Karpas-422 (cell line): Measurements from ENCODE around the gene SSBP2. TPM values are rescaled to one million over a fixed set of nuclear protein-coding genes. Genes with fewer than 3 reads are reported as not detected.
"Not testable (repeated sequence)": the region's sequence is repeated elsewhere in the genome, so short reads cannot be mapped to it uniquely, and the experiment has no call there.

ENCODE experiments used
- DNase-seq: peaks from one replicate; pipeline ENCODE4 v3.0.0-alpha.2; 2015
- H2AFZ ChIP-seq: fragments of 200-600 bp; sonication (generic); 2 replicates; pipeline ENCODE4 v1.6.1; 2014; ENCODE audit warnings: antibody characterized with exemption, low read length, mixed read lengths
- H3K27ac ChIP-seq: fragments of 200-600 bp; sonication (generic); 2 replicates; pipeline ENCODE4 v1.5.1; 2014; ENCODE audit warnings: mild to moderate bottlenecking, low read length, moderate library complexity
- H3K27me3 ChIP-seq: fragments of 200-600 bp; sonication (generic); 2 replicates; pipeline ENCODE4 v1.6.1; 2014; ENCODE audit warnings: low read length, mixed read lengths
- H3K36me3 ChIP-seq: fragments of 200-600 bp; sonication (generic); 2 replicates; pipeline ENCODE4 v1.6.1; 2014; ENCODE audit warnings: low read length, mixed read lengths; ENCODE audit not compliant: insufficient read depth
- H3K4me1 ChIP-seq: fragments of 200-600 bp; sonication (generic); 2 replicates; pipeline ENCODE4 v1.6.1; 2014; ENCODE audit warnings: mild to moderate bottlenecking, low read length, mixed read lengths
- H3K4me2 ChIP-seq: fragments of 200-600 bp; sonication (generic); 2 replicates; pipeline ENCODE4 v1.6.1; 2014; ENCODE audit warnings: low read length, low read depth, mild to moderate bottlenecking; ENCODE audit not compliant: poor library complexity, severe bottlenecking
- H3K4me3 ChIP-seq: fragments of 200-600 bp; sonication (generic); 2 replicates; pipeline ENCODE4 v1.5.1; 2014; ENCODE audit warnings: mild to moderate bottlenecking, antibody characterized with exemption, low read length, mixed read lengths
- H3K79me2 ChIP-seq: fragments of 200-600 bp; sonication (generic); 2 replicates; pipeline ENCODE4 v1.6.1; 2014; ENCODE audit warnings: mild to moderate bottlenecking, low read length, mixed read lengths
- H3K9ac ChIP-seq: fragments of 200-600 bp; sonication (generic); 2 replicates; pipeline ENCODE4 v1.6.0; 2014; ENCODE audit warnings: low read length
- H3K9me2 ChIP-seq: fragments of 200-600 bp; sonication (generic), shearing (Covaris generic); replicated peaks from 2 replicates; pipeline ENCODE4 v1.6.0; 2014; ENCODE audit warnings: mild to moderate bottlenecking, low read length, moderate library complexity; ENCODE audit not compliant: insufficient read depth
- H3K9me3 ChIP-seq: fragments of 300-700, 200-600 bp; sonication (generic); 2 replicates; pipeline ENCODE4 v1.6.1; 2014; ENCODE audit warnings: low read length, mixed read lengths
- H4K20me1 ChIP-seq: fragments of 200-600 bp; sonication (generic); 2 replicates; pipeline ENCODE4 v1.6.1; 2014; ENCODE audit warnings: mild to moderate bottlenecking, antibody characterized with exemption, low read length, low read depth; ENCODE audit not compliant: insufficient read depth
- total RNA-seq: library from RNA; depleted of rRNA; stranded (reverse); fragments of >200 nt; shearing (Covaris generic); gene quantifications from 2 replicates; pipeline ENCODE4 v1.2.3, GENCODE V29; 2014; ENCODE audit warnings: low replicate concordance

The SSBP2 gene
- total RNA-seq, 1 experiment from 2014 or later = 148 TPM

- peak; percentile 73 for DNase-seq
- Histone ChIP-seq H3K27ac (no peak overlapping the region), H3K79me2 (peaks cover 49% of the 10 kb centered on the region), H4K20me1 (no peaks in the 10 kb centered on the region), H2AFZ (no peak overlapping the region), H3K4me2 (no peak overlapping the region), H3K9me2 (no peaks in the 10 kb centered on the region), H3K36me3 (no peaks in the 10 kb centered on the region), H3K27me3 (no peaks in the 10 kb centered on the region), H3K9ac (no peak overlapping the region), H3K9me3 (no peaks in the 10 kb centered on the region), H3K4me1 (peaks cover 49% of the 10 kb centered on the region), H3K4me3 (no peak overlapping the region)
Measured at GRCh38 chr5:81513982-81514381, 236.9 kb downstream of the SSBP2 start.

GRCh38 chr5:81513473-81513872 lies 237.4 kb downstream of the SSBP2 start:
- H2AFZ ChIP-seq = no peak overlapping the region
- no peaks in the 10 kb centered on the region for H3K27me3 ChIP-seq
- no peaks in the 10 kb centered on the region for H3K9me3 ChIP-seq
- no peak overlapping the region for H3K4me2 ChIP-seq
- H3K4me3 ChIP-seq = no peak overlapping the region
- H3K4me1 ChIP-seq = peaks cover 49% of the 10 kb centered on the region
- no peak for DNase-seq
- H3K9ac ChIP-seq = no peak overlapping the region
- H4K20me1 ChIP-seq = no peaks in the 10 kb centered on the region
- peaks cover 52% of the 10 kb centered on the region for H3K79me2 ChIP-seq
- H3K36me3 ChIP-seq = no peaks in the 10 kb centered on the region
- no peak overlapping the region for H3K27ac ChIP-seq
- H3K9me2 ChIP-seq = no peaks in the 10 kb centered on the region

GRCh38 chr5:81506900-81507588 lies 243.9 kb downstream of the SSBP2 start:
- Histone ChIP-seq H3K27me3 (no peaks in the 10 kb centered on the region), H3K4me3 (no peak overlapping the region; the same call in 1 of the 2 replicates), H3K9ac (peak overlapping the region; percentile 29; the same call in 1 of the 2 replicates), H3K4me1 (peaks cover 53% of the 10 kb centered on the region), H3K4me2 (peak overlapping the region; percentile 62), H2AFZ (no peak overlapping the region), H3K27ac (peak overlapping the region; percentile 83), H3K9me2 (no peaks in the 10 kb centered on the region), H3K36me3 (peaks cover 7% of the 10 kb centered on the region; the same call in 1 of the 2 replicates), H3K79me2 (peaks cover 63% of the 10 kb centered on the region), H3K9me3 (no peaks in the 10 kb centered on the region), H4K20me1 (no peaks in the 10 kb centered on the region)
- DNase-seq = peak; percentile 96

- no peaks in the 10 kb centered on the region for H3K9me2 ChIP-seq
- H3K27ac ChIP-seq = peak overlapping the region; percentile 83
- H4K20me1 ChIP-seq = no peaks in the 10 kb centered on the region
- H3K36me3 ChIP-seq = peaks cover 7% of the 10 kb centered on the region; the same call in 1 of the 2 replicates
- H3K9me3 ChIP-seq = no peaks in the 10 kb centered on the region
- peak overlapping the region; percentile 24; the same call in 1 of the 2 replicates for H3K9ac ChIP-seq
- H3K4me3 ChIP-seq = no peak overlapping the region
- peaks cover 65% of the 10 kb centered on the region for H3K79me2 ChIP-seq
- H2AFZ ChIP-seq = no peak overlapping the region
- peaks cover 53% of the 10 kb centered on the region for H3K4me1 ChIP-seq
- DNase-seq = no peak
- no peaks in the 10 kb centered on the region for H3K27me3 ChIP-seq
- peak overlapping the region; percentile 62 for H3K4me2 ChIP-seq
Measured at GRCh38 chr5:81506378-81506777, 244.5 kb downstream of the SSBP2 start.

- H3K9me3 ChIP-seq = no peaks in the 10 kb centered on the region
- H3K27ac ChIP-seq = peak overlapping the region; percentile 83; the same call in 1 of the 2 replicates
- H3K4me1 ChIP-seq = peaks cover 50% of the 10 kb centered on the region
- no peaks in the 10 kb centered on the region for H4K20me1 ChIP-seq
- H3K4me2 ChIP-seq = peak overlapping the region; percentile 0
- H3K27me3 ChIP-seq = no peaks in the 10 kb centered on the region
- peaks cover 7% of the 10 kb centered on the region; the same call in 1 of the 2 replicates for H3K36me3 ChIP-seq
- H3K9me2 ChIP-seq = no peaks in the 10 kb centered on the region
- no peak overlapping the region for H3K4me3 ChIP-seq
- no peak overlapping the region for H3K9ac ChIP-seq
- no peak overlapping the region for H2AFZ ChIP-seq
- H3K79me2 ChIP-seq = peaks cover 59% of the 10 kb centered on the region
- DNase-seq = no peak
Measured at GRCh38 chr5:81505672-81506071, 245.2 kb downstream of the SSBP2 start.

GRCh38 chr5:81503602-81504001 lies 247.3 kb downstream of the SSBP2 start:
- DNase-seq, H3K9ac ChIP-seq, H2AFZ ChIP-seq: not testable (repeated sequence)

GRCh38 chr5:81495286-81495685 lies 255.6 kb downstream of the SSBP2 start:
- Histone ChIP-seq H3K9me3 (no peaks in the 10 kb centered on the region), H3K27ac (0 out of 2 replicates have a peak overlapping the region, but pooled peaks have one; percentile 15), H3K27me3 (no peaks in the 10 kb centered on the region), H3K79me2 (peaks cover 39% of the 10 kb centered on the region), H3K36me3 (peaks cover 5% of the 10 kb centered on the region; the same call in 1 of the 2 replicates), H2AFZ (no peak overlapping the region), H3K9me2 (no peaks in the 10 kb centered on the region), H4K20me1 (no peaks in the 10 kb centered on the region), H3K9ac (no peak overlapping the region), H3K4me1 (peaks cover 28% of the 10 kb centered on the region), H3K4me2 (no peak overlapping the region), H3K4me3 (no peak overlapping the region)
- DNase-seq = no peak

More at GRCh38 chr5:81503602-81504001, 247.3 kb downstream of the SSBP2 start:
- not testable (repeated sequence) for H4K20me1 ChIP-seq, H3K27me3 ChIP-seq, H3K27ac ChIP-seq, H3K9me2 ChIP-seq, H3K4me2 ChIP-seq, H3K4me3 ChIP-seq, H3K9me3 ChIP-seq
- H3K36me3 ChIP-seq = peaks cover 12% of the 10 kb centered on the region; the same call in 1 of the 2 replicates
- peaks cover 37% of the 10 kb centered on the region for H3K4me1 ChIP-seq
- H3K79me2 ChIP-seq = peaks cover 60% of the 10 kb centered on the region

GRCh38 chr5:81488862-81489261 lies 262.0 kb downstream of the SSBP2 start:
- no peak overlapping the region for H3K9ac ChIP-seq
- H3K4me1 ChIP-seq = peaks cover 29% of the 10 kb centered on the region
- 0 out of 2 replicates have a peak, but pooled peaks cover 4% of the 10 kb centered on the region for H3K36me3 ChIP-seq
- H3K9me2 ChIP-seq = no peaks in the 10 kb centered on the region; the same call in 1 of the 2 replicates
- H3K4me3 ChIP-seq = no peak overlapping the region
- H2AFZ ChIP-seq = no peak overlapping the region
- DNase-seq = no peak
- no peak overlapping the region for H3K4me2 ChIP-seq
- no peaks in the 10 kb centered on the region for H4K20me1 ChIP-seq
- no peaks in the 10 kb centered on the region for H3K27me3 ChIP-seq
- no peaks in the 10 kb centered on the region for H3K9me3 ChIP-seq
- no peak overlapping the region for H3K27ac ChIP-seq
- H3K79me2 ChIP-seq = peaks cover 19% of the 10 kb centered on the region
